HEK293 (cell line): ENCODE data around the gene MOB3C.
A peak's percentile ranks its signal among the peaks of the same experiment; 100 is the strongest.
"Not testable (repeated sequence)": the region's sequence is repeated elsewhere in the genome, so short reads cannot be mapped to it uniquely, and the experiment has no call there.

Experiments used
- CTCF ChIA-PET: fragments of 350-600 bp; formaldehyde crosslinking; extraction: SDS; loops from one replicate; lab custom pipeline; 2021; ENCODE audit warnings: antibody characterized with exemption; lab: Yijun Ruan, JAX
- POLR2A ChIA-PET: fragments of 300-600 bp; formaldehyde crosslinking; extraction: SDS; loops from one replicate; lab custom pipeline; 2020; ENCODE audit warnings: antibody characterized with exemption, inconsistent platforms; lab: Yijun Ruan, JAX
- H3K27ac ChIP-seq: fragments of 200-500 bp; sonication (Bioruptor generic); 2 replicates; pipeline ENCODE4 v1.5.1; 2014; ENCODE audit warnings: low read depth, low read length, control low read depth, inconsistent platforms; ENCODE audit errors: extremely low read depth
- H3K36me3 ChIP-seq, 2 experiments: fragments of 200-500 bp in 1 of 2; sonication (Bioruptor generic) in 1 of 2; 1 replicate in 1 of 2; 2 replicates in 1 of 2; pipeline ENCODE4 v1.5.1; 2014 to 2017; ENCODE audit warnings: inconsistent platforms in 2 of 2, low read length in 2 of 2; ENCODE audit not compliant: control insufficient read depth in 2 of 2, insufficient read depth in 1 of 2
- H3K4me1 ChIP-seq: fragments of 200-500 bp; sonication (Bioruptor generic); 2 replicates; pipeline ENCODE4 v1.5.1; 2014; ENCODE audit warnings: mild to moderate bottlenecking, low read length, inconsistent platforms; ENCODE audit not compliant: control insufficient read depth, insufficient read depth
- H3K4me3 ChIP-seq: 2 replicates; pipeline ENCODE4 v1.5.1; 2011; ENCODE audit warnings: low read depth, mild to moderate bottlenecking, control low read depth, low read length, moderate library complexity
- H3K9me3 ChIP-seq: fragments of 200-500 bp; sonication (Bioruptor generic); 2 replicates; pipeline ENCODE4 v1.5.1; 2014; ENCODE audit warnings: low read depth, low read length, inconsistent platforms; ENCODE audit not compliant: control insufficient read depth, insufficient read depth
- SETDB1 ChIP-seq: IDR thresholded peaks from one replicate; pipeline ENCODE4 v1.6.1; 2017; ENCODE audit warnings: mild to moderate bottlenecking, low read length, moderate library complexity, mixed read lengths; ENCODE audit not compliant: insufficient read length
- SP7 ChIP-seq: fragments of 450-650 bp; formaldehyde crosslinking; IDR thresholded peaks from 2 replicates; pipeline ENCODE4 v1.5.1; 2016; ENCODE audit warnings: missing biosample characterization, missing genetic modification characterization
- ZNF146 ChIP-seq: fragments of 450-650 bp; formaldehyde crosslinking; IDR thresholded peaks from 2 replicates; pipeline ENCODE4 v1.5.1; 2016; ENCODE audit warnings: missing biosample characterization, missing genetic modification characterization
- ZNF24 ChIP-seq: fragments of 450-650 bp; formaldehyde crosslinking; IDR thresholded peaks from 2 replicates; pipeline ENCODE4 v1.5.1; 2016; ENCODE audit warnings: missing biosample characterization, missing genetic modification characterization
- ZNF248 ChIP-seq: fragments of 450-650 bp; formaldehyde crosslinking; IDR thresholded peaks from 2 replicates; pipeline ENCODE4 v1.5.1; 2017; ENCODE audit warnings: missing biosample characterization, missing genetic modification characterization
- ZNF571 ChIP-seq: fragments of 450-650 bp; formaldehyde crosslinking; IDR thresholded peaks from 2 replicates; pipeline ENCODE4 v1.5.0; 2017; ENCODE audit warnings: missing biosample characterization, missing genetic modification characterization
- ZNF670 ChIP-seq: fragments of 450-650 bp; formaldehyde crosslinking; IDR thresholded peaks from 2 replicates; pipeline ENCODE4 v1.5.1; 2016; ENCODE audit warnings: missing biosample characterization, missing genetic modification characterization, low read depth
- TF ChIP-seq, protein P1 (sequence below): fragments of 450-650 bp; formaldehyde crosslinking; IDR thresholded peaks from 2 replicates; pipeline ENCODE4 v1.5.1; 2016; ENCODE audit warnings: missing biosample characterization, missing genetic modification characterization
- TF ChIP-seq, protein P2 (sequence below): fragments of 450-650 bp; formaldehyde crosslinking; optimal IDR thresholded peaks from 2 replicates; pipeline ENCODE3; 2016; ENCODE audit warnings: missing biosample characterization, mild to moderate bottlenecking, missing genetic modification characterization
- TF ChIP-seq, protein P3 (sequence below): fragments of 450-650 bp; formaldehyde crosslinking; IDR thresholded peaks from 2 replicates; pipeline ENCODE4 v1.5.1; 2016; ENCODE audit warnings: missing biosample characterization, missing genetic modification characterization, low read depth
- TF ChIP-seq, protein P4 (sequence below): fragments of 450-650 bp; IDR thresholded peaks from 2 replicates; pipeline ENCODE4 v1.5.1; 2018; ENCODE audit warnings: missing biosample characterization, mild to moderate bottlenecking, missing genetic modification characterization

Gene MOB3C

DNA sequence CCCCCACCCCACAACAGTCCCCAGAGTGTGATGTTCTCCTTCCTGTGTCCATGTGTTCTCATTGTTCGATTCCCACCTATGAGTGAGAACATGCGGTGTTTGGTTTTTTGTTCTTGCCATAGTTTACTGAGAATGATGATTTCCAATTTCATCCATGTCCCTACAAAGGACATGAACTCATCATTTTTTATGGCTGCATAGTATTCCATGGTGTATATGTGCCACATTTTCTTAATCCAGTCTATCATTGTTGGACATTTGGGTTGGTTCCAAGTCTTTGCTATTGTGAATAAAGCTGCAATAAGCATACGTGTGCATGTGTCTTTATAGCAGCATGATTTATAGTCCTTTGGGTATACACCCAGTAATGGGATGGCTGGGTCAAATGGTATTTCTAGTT is 34.5 kb upstream of the MOB3C start:
- POLR2A ChIA-PET, H3K9me3 ChIP-seq, H3K4me1 ChIP-seq, H3K4me3 ChIP-seq, H3K27ac ChIP-seq, CTCF ChIA-PET: not testable (repeated sequence)
- TF ChIP-seq ZNF146 = peak; percentile 89
- TF ChIP-seq, protein P1, sequence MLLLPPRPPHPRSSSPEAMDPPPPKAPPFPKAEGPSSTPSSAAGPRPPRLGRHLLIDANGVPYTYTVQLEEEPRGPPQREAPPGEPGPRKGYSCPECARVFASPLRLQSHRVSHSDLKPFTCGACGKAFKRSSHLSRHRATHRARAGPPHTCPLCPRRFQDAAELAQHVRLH (tag by site-specific recombination) = 0 out of 2 replicates have a peak, but pooled peaks have one; percentile 63
- peaks cover 23 to 83% of the 10 kb centered on the region in 2 experiments for H3K36me3 ChIP-seq

DNA sequence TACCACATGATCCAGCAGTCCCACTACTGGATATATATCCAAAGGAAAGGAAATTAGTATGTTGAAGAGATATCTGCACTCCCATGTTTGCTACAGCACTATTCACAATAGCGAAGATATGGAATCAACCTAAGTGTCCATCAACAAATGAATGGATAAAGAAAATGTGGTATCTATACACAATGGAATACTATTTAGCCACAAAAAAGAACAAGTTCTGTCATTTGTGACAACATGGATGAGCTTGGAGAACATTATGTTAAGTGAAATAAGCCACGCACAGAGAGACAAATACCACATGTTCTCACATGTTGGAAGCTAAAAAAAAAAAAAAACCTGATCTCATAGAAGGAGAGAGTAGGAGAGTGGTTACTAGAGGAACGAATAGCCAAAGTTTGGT is 33.9 kb upstream of the MOB3C start:
- no peaks in the 10 kb centered on the region for H3K9me3 ChIP-seq
- peaks cover 23 to 76% of the 10 kb centered on the region in 2 experiments for H3K36me3 ChIP-seq
- no peak overlapping the region for H3K27ac ChIP-seq
- H3K4me3 ChIP-seq = no peak overlapping the region
- ChIA-PET CTCF (no interaction called here), POLR2A (no interaction called here)
- no peaks in the 10 kb centered on the region for H3K4me1 ChIP-seq
- TF ChIP-seq, protein P2, sequence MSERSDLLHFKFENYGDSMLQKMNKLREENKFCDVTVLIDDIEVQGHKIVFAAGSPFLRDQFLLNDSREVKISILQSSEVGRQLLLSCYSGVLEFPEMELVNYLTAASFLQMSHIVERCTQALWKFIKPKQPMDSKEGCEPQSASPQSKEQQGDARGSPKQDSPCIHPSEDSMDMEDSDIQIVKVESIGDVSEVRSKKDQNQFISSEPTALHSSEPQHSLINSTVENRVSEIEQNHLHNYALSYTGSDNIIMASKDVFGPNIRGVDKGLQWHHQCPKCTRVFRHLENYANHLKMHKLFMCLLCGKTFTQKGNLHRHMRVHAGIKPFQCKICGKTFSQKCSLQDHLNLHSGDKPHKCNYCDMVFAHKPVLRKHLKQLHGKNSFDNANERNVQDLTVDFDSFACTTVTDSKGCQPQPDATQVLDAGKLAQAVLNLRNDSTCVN (tag by site-specific recombination) = no peak
- peak; percentile 93 for TF ChIP-seq ZNF146

DNA sequence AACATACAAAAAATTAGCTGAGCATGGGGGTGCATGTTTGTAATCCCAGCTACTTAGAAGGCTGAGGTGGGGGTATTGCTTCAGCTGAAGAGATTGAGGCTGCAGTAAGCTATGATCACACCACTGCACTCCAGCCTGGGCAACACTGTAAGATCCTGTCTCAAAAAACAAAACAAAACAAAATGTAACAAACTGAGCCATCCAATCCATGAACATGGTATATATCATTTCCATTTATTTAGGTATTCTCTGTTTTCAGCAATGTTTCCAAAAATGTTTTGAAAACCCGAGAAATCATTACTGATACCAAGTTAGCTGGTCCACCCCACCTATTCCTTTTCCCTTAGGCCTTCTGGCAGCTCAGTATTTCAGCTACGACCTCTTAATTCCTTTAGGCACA is 33.2 kb upstream of the MOB3C start:
- H3K4me1 ChIP-seq = no peaks in the 10 kb centered on the region
- POLR2A ChIA-PET = no interaction called here
- H3K36me3 ChIP-seq = peaks cover 26 to 72% of the 10 kb centered on the region in 2 experiments
- CTCF ChIA-PET = interaction anchor here (0.6 to 1.1 kb wide), 5 partner anchors 20 to 203 kb away, joined by 3 read pairs; no protein-coding TSS in a partner anchor
- no peaks in the 10 kb centered on the region for H3K9me3 ChIP-seq
- H3K27ac ChIP-seq = no peak overlapping the region
- no peak overlapping the region for H3K4me3 ChIP-seq
- no peak for TF ChIP-seq SP7 (tag by site-specific recombination)
- peak; percentile 91 for TF ChIP-seq ZNF248

DNA sequence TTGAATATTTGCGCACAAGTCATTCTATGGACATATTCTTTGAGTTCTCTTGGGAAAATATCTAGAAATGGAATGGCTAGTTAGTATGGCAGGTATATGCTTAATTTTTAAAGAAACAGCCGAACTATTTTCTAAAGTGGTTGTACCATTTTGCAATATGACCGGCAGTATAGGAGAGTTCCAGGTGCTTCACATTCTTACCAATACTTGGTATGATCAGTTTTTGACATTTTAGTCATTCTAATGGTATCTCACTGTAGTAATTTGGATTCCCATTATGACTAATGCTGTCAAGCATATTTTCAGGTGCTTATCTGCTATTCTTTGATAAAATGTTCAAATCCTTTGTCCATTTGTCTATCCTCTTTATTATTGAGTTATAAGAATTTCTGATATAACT is 31.0 kb upstream of the MOB3C start:
- Histone ChIP-seq H3K27ac (no peak overlapping the region), H3K36me3 (peaks cover 26 to 65% of the 10 kb centered on the region in 2 experiments), H3K4me3 (no peak overlapping the region), H3K9me3 (no peaks in the 10 kb centered on the region), H3K4me1 (peaks cover 5% of the 10 kb centered on the region)
- TF ChIP-seq ZNF571 (tag by site-specific recombination) (no peak), ZNF670 (tag by site-specific recombination) (no peak), ZNF24 (tag by site-specific recombination) (no peak), SETDB1 (peak; percentile 47)
- TF ChIP-seq, protein P3, sequence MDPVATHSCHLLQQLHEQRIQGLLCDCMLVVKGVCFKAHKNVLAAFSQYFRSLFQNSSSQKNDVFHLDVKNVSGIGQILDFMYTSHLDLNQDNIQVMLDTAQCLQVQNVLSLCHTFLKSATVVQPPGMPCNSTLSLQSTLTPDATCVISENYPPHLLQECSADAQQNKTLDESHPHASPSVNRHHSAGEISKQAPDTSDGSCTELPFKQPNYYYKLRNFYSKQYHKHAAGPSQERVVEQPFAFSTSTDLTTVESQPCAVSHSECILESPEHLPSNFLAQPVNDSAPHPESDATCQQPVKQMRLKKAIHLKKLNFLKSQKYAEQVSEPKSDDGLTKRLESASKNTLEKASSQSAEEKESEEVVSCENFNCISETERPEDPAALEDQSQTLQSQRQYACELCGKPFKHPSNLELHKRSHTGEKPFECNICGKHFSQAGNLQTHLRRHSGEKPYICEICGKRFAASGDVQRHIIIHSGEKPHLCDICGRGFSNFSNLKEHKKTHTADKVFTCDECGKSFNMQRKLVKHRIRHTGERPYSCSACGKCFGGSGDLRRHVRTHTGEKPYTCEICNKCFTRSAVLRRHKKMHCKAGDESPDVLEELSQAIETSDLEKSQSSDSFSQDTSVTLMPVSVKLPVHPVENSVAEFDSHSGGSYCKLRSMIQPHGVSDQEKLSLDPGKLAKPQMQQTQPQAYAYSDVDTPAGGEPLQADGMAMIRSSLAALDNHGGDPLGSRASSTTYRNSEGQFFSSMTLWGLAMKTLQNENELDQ (tag by site-specific recombination) = no peak
- TF ChIP-seq, protein P4, sequence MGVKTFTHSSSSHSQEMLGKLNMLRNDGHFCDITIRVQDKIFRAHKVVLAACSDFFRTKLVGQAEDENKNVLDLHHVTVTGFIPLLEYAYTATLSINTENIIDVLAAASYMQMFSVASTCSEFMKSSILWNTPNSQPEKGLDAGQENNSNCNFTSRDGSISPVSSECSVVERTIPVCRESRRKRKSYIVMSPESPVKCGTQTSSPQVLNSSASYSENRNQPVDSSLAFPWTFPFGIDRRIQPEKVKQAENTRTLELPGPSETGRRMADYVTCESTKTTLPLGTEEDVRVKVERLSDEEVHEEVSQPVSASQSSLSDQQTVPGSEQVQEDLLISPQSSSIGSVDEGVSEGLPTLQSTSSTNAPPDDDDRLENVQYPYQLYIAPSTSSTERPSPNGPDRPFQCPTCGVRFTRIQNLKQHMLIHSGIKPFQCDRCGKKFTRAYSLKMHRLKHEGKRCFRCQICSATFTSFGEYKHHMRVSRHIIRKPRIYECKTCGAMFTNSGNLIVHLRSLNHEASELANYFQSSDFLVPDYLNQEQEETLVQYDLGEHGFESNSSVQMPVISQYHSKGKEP (tag by site-specific recombination) = no peak
- CTCF ChIA-PET = no interaction called here
- POLR2A ChIA-PET = no interaction called here
